Right lobe of liver (tissue), 4 donors: Measurements from ENCODE around the gene HLA-DRB1.

ENCODE experiments used
- CTCF ChIP-seq, 4 donors: fragments of 200-600 bp in 3 of 4; fragments of 450-650 bp in 1 of 4; IDR thresholded peaks; one replicate each; pipeline versions ENCODE4 v1.5.1 to v1.8.0; 2016 to 2022; ENCODE audit warnings: antibody characterized with exemption in 4 of 4, mild to moderate bottlenecking in 2 of 4
- POLR2A ChIP-seq: fragments of 450-650 bp; IDR thresholded peaks from one replicate; pipeline ENCODE4 v1.6.1; 2017; ENCODE audit warnings: antibody characterized with exemption, mild to moderate bottlenecking
- donor health status: DM: no; HTN: no; CAD: no.
- donor health status: DM: no; HTN: no; CAD: no.
- donor health status: DM: no; HTN: yes; CAD: no.

- TF ChIP-seq CTCF (IDR thresholded peaks at IDR 0.05) (no peak), POLR2A (no peak)
Measured at GRCh38 chr6:32613475-32613874, 23.8 kb upstream of the HLA-DRB1 start.
